Naive B cell (primary cell): Measurements from ENCODE around the gene ACVR2B. TPM values are rescaled to one million over a fixed set of nuclear protein-coding genes. Genes with fewer than 3 reads are reported as not detected.
A peak's percentile ranks its signal among the peaks of the same experiment; 100 is the strongest.

Experiments used
- ATAC-seq, 2 donors: fragments of 150-1000 bp; cut with Tn5 transposase; 2 replicates each; pipeline ENCODE4 v1.10.0; 2021; ENCODE audit warnings: low read depth in 2 of 2, mild to moderate bottlenecking in 2 of 2, moderate library complexity in 2 of 2
- DNase-seq: peaks from one replicate; pipeline ENCODE4 v3.0.0; 2022
- H3K27ac Mint-ChIP-seq, 6 donors: one replicate each; pipeline ENCODE4 v1.8.0; 2020 to 2022; ENCODE audit warnings: mild to moderate bottlenecking in 6 of 6, mixed read lengths in 6 of 6, moderate library complexity in 5 of 6, inconsistent platforms in 2 of 6
- H3K27me3 Mint-ChIP-seq, 3 donors: one replicate each; pipeline ENCODE4 v1.8.0; 2021 to 2022; ENCODE audit warnings: mixed read lengths in 3 of 3, mild to moderate bottlenecking in 1 of 3
- H3K36me3 Mint-ChIP-seq, 2 donors: one replicate each; pipeline ENCODE4 v1.8.0; 2020 to 2022; ENCODE audit warnings: mixed read lengths in 2 of 2, inconsistent platforms in 1 of 2, mild to moderate bottlenecking in 1 of 2
- H3K4me1 Mint-ChIP-seq, 3 donors: one replicate each; pipeline ENCODE4 v1.8.0; 2020 to 2022; ENCODE audit warnings: mixed read lengths in 3 of 3, inconsistent platforms in 1 of 3, mild to moderate bottlenecking in 1 of 3, moderate library complexity in 1 of 3
- H3K4me3 Mint-ChIP-seq, 8 donors: one replicate each; pipeline ENCODE4 v1.8.0; 2020 to 2022; ENCODE audit warnings: mild to moderate bottlenecking in 8 of 8, mixed read lengths in 8 of 8, moderate library complexity in 8 of 8, inconsistent platforms in 2 of 8
- H3K9me3 Mint-ChIP-seq, 7 donors: one replicate each; pipeline ENCODE4 v1.8.0; 2020 to 2022; ENCODE audit warnings: mixed read lengths in 7 of 7, mild to moderate bottlenecking in 5 of 7, inconsistent platforms in 2 of 7, moderate library complexity in 1 of 7
- polyA plus RNA-seq, 6 donors: library from polyadenylated mRNA; unstranded; fragments of 300-500 nt; fragmentation: Illumina TruSeq; gene quantifications; one replicate each; pipeline ENCODE4 v1.2.3, GENCODE V29; 2021; ENCODE audit warnings: low read depth in 6 of 6

ACVR2B gene
- polyA plus RNA-seq, 6 donors from 2014 or later = 0.03 to 0.19 (median 0.05) TPM; not detected in 1

GRCh38 chr3:38534180-38534579 is 80.5 kb downstream of the ACVR2B start:
- no peak overlapping the region for H3K27ac Mint-ChIP-seq
- ATAC-seq = no peak

GRCh38 chr3:38534604-38535003 is 80.9 kb downstream of the ACVR2B start:
- Mint-ChIP-seq H3K9me3 (peaks cover 0 to 3% (median 0%) of the 10 kb centered on the region in 7 donors), H3K4me1 (peaks cover 0 to 10% (median 5%) of the 10 kb centered on the region in 3 donors), H3K36me3 (peaks cover 18 to 24% of the 10 kb centered on the region in 2 donors), H3K27me3 (no peaks in the 10 kb centered on the region), H3K4me3 (no peak overlapping the region), H3K27ac (no peak overlapping the region)
- DNase-seq (no peak), ATAC-seq (no peak)

More at GRCh38 chr3:38534180-38534579, 80.5 kb downstream of the ACVR2B start:
- Mint-ChIP-seq H3K4me1 (peaks cover 0 to 9% (median 5%) of the 10 kb centered on the region in 3 donors), H3K27me3 (no peaks in the 10 kb centered on the region), H3K4me3 (no peak overlapping the region), H3K36me3 (peaks cover 19 to 25% of the 10 kb centered on the region in 2 donors), H3K9me3 (peaks cover 0 to 3% (median 0%) of the 10 kb centered on the region in 7 donors)
- DNase-seq = no peak

GRCh38 chr3:38536671-38537070 is 83.0 kb downstream of the ACVR2B start:
- H3K27me3 Mint-ChIP-seq = no peaks in the 10 kb centered on the region
- no peak overlapping the region for H3K4me3 Mint-ChIP-seq
- peaks cover 10 to 16% of the 10 kb centered on the region in 2 donors for H3K36me3 Mint-ChIP-seq
- H3K27ac Mint-ChIP-seq = peak overlapping the region in 1 of 6 donors; percentile 49
- ATAC-seq (no peak), DNase-seq (no peak)
- peaks cover 0 to 3% (median 0%) of the 10 kb centered on the region in 7 donors for H3K9me3 Mint-ChIP-seq
- H3K4me1 Mint-ChIP-seq = peaks cover 0 to 10% (median 5%) of the 10 kb centered on the region in 3 donors

GRCh38 chr3:38538773-38539353 is 85.2 kb downstream of the ACVR2B start:
- Mint-ChIP-seq H3K4me3 (no peak overlapping the region), H3K36me3 (peaks cover 10 to 16% of the 10 kb centered on the region in 2 donors), H3K27ac (peak overlapping the region in 2 of 6 donors; percentile 76 to 78), H3K9me3 (peaks cover 0 to 3% (median 0%) of the 10 kb centered on the region in 7 donors), H3K4me1 (peaks cover 0 to 10% (median 0%) of the 10 kb centered on the region in 3 donors), H3K27me3 (no peaks in the 10 kb centered on the region)
- DNase-seq (no peak), ATAC-seq (no peak)

GRCh38 chr3:38541806-38542205 is 88.1 kb downstream of the ACVR2B start:
- Mint-ChIP-seq H3K36me3 (no peaks in the 10 kb centered on the region), H3K4me3 (peak overlapping the region in 1 of 8 donors; percentile 74), H3K27me3 (peaks cover 0 to 7% (median 0%) of the 10 kb centered on the region in 3 donors), H3K4me1 (peaks cover 0 to 6% (median 0%) of the 10 kb centered on the region in 3 donors), H3K9me3 (no peaks in the 10 kb centered on the region), H3K27ac (peak overlapping the region in 3 of 6 donors; percentile 4 to 79 (median 79))
- no peak for ATAC-seq
- no peak for DNase-seq

Other genes with a start within 250 kb of the ACVR2B start
- gene SLC22A13, start 188.1 kb upstream of the ACVR2B start, polyA plus RNA-seq = under 1 TPM in 2 of 6 donors, not detected in 4; 0.29 to 0.36 TPM
- gene SLC22A14, start 171.6 kb upstream of the ACVR2B start, polyA plus RNA-seq = not detected
- under 1 TPM in 2 of 6 donors, not detected in 4; 0.09 to 0.12 TPM for gene XYLB, start 107.1 kb upstream of the ACVR2B start, polyA plus RNA-seq
- gene EXOG, start 42.5 kb downstream of the ACVR2B start, polyA plus RNA-seq = 10 to 100 TPM in 3 of 6 donors, 1 to 10 TPM in 3; 7.4 to 26.0 (median 10.5) TPM
- not detected for gene SCN5A, start 195.8 kb downstream of the ACVR2B start, polyA plus RNA-seq